Adrenal gland (tissue), 12 donors: ENCODE results near the gene STX16. TPM values are rescaled to one million over a fixed set of nuclear protein-coding genes. Genes with fewer than 3 reads are reported as not detected.

Experiments used
- DNase-seq, 7 donors: peaks; one replicate each; pipeline ENCODE4 v3.0.0-alpha.2; 2019 to 2020
- H3K27ac ChIP-seq, 5 donors: fragments of 200-600 bp; sonication (generic) in 4 of 5; 1 replicate in 3 of 5; 2 replicates in 2 of 5; pipeline versions ENCODE4 v1.5.1 to v1.8.0; 2016 to 2020; ENCODE audit warnings: mild to moderate bottlenecking in 1 of 5
- H3K27me3 ChIP-seq: fragments of 200-600 bp; 2 replicates; pipeline ENCODE4 v1.8.0; 2021
- H3K36me3 ChIP-seq, 2 donors: fragments of 200-600 bp; replicated peaks in 1 of 2; 1 replicate in 1 of 2; 2 replicates in 1 of 2; pipeline versions ENCODE4 v1.5.1 to v1.8.0; 2018 to 2022
- H3K4me1 ChIP-seq, 2 donors: fragments of 200-600 bp; replicated peaks in 1 of 2; 1 replicate in 1 of 2; 2 replicates in 1 of 2; pipeline versions ENCODE4 v1.5.1 to v1.8.0; 2018 to 2021
- H3K4me3 ChIP-seq, 4 donors: fragments of 200-600 bp; sonication (generic) in 3 of 4; one replicate each; pipeline ENCODE4 v1.5.1; 2016 to 2018
- H3K9me3 ChIP-seq, 3 donors: fragments of 200-600 bp; sonication (generic) in 1 of 3; replicated peaks in 1 of 3; 1 replicate in 2 of 3; 2 replicates in 1 of 3; pipeline versions ENCODE4 v1.5.1 to v1.8.0; 2016 to 2021
- CTCF ChIP-seq, 6 experiments: fragments of 450-650 bp in 4 of 6; fragments of 200-600 bp in 2 of 6; sonication (generic) in 1 of 6; IDR thresholded peaks; 1 replicate in 5 of 6; 2 replicates in 1 of 6; pipeline versions ENCODE4 v1.5.1 to v1.8.0; 2016 to 2021; ENCODE audit warnings: antibody characterized with exemption in 6 of 6, mild to moderate bottlenecking in 2 of 6, moderate library complexity in 1 of 6
- POLR2A ChIP-seq, 2 donors: fragments of 450-650 bp; IDR thresholded peaks; one replicate each; pipeline ENCODE4 v1.6.1; 2017; ENCODE audit warnings: antibody characterized with exemption in 2 of 2, mild to moderate bottlenecking in 2 of 2, moderate library complexity in 1 of 2
- WGBS, 4 donors: extraction: QIAGEN DNeasy Blood & Tissue Kit in 2 of 4; methylation state at CpG; one replicate each; pipeline versions ENCODE4 v1.1.5 to v1.1.7; 2013 to 2017; 5-methylcytosine and 5-hydroxymethylcytosine counted together
- intact Hi-C, 2 donors: fragments of 100-400 bp; cut with DNase I; formaldehyde crosslinking; loops; one replicate each; pipeline versions ENCODE4 v1.14.1 to v1.15.0; 2022 to 2023
- polyA plus RNA-seq, 3 donors: library from polyadenylated mRNA; stranded (reverse); fragments of 200-250 nt in 2 of 3; fragments of 350-450 nt in 1 of 3; fragmentation: Illumina TruSeq in 1 of 3; extraction: RNeasy Lipid Tissue Mini Kit (QIAGEN cat#74804) in 1 of 3; gene quantifications; one replicate each; pipeline ENCODE4 v1.2.3, GENCODE V29; 2013 to 2014
- total RNA-seq, 9 donors: library from RNA; depleted of rRNA in 4 of 9; stranded (reverse); fragments of >200 nt in 4 of 9; fragments of 120-200 nt in 1 of 9; fragmentation: NEBNext Ultra II Directional in 1 of 9; extraction: Animal tissue kit (Norgen Biotek cat#: 25700) in 1 of 9; gene quantifications; one replicate each; pipeline versions ENCODE4 v1.1.0 to v1.2.4, GENCODE V29; 2013 to 2023
- donor health status: healthy with polysubstance abuse.
- donor health status: Bipolar disorder and iron deficiency.
- donor health status: DM: yes; HTN: yes; CAD: no.
- donor health status: DM: no; HTN: no; CAD: no.
- donor health status: DM: no; HTN: no; CAD: no.
- donor health status: DM: yes; HTN: yes; CAD: no.

The STX16 gene
- total and polyA plus RNA-seq, 12 donors = 29.3 to 134 (median 43.6) TPM

GRCh38 chr20:58609026-58609425 is 42.1 kb upstream of the STX16 start:
- WGBS, 4 donors = 62 to 94% (median 90%) methylated on average over 2 to 12 of the region's 12 CpGs
- H3K9me3 ChIP-seq = no peaks in the 10 kb centered on the region
- H3K4me1 ChIP-seq = peaks cover 0 to 10% of the 10 kb centered on the region in 2 donors
- no peak for DNase-seq
- H3K27me3 ChIP-seq = no peaks in the 10 kb centered on the region
- TF ChIP-seq POLR2A (IDR thresholded peaks at IDR 0.05) (no peak), CTCF (IDR thresholded peaks at IDR 0.05) (no peak)
- intact Hi-C loops = no loop called here
- no peak overlapping the region for H3K27ac ChIP-seq
- no peaks in the 10 kb centered on the region for H3K36me3 ChIP-seq
- no peak overlapping the region for H3K4me3 ChIP-seq

DNA sequence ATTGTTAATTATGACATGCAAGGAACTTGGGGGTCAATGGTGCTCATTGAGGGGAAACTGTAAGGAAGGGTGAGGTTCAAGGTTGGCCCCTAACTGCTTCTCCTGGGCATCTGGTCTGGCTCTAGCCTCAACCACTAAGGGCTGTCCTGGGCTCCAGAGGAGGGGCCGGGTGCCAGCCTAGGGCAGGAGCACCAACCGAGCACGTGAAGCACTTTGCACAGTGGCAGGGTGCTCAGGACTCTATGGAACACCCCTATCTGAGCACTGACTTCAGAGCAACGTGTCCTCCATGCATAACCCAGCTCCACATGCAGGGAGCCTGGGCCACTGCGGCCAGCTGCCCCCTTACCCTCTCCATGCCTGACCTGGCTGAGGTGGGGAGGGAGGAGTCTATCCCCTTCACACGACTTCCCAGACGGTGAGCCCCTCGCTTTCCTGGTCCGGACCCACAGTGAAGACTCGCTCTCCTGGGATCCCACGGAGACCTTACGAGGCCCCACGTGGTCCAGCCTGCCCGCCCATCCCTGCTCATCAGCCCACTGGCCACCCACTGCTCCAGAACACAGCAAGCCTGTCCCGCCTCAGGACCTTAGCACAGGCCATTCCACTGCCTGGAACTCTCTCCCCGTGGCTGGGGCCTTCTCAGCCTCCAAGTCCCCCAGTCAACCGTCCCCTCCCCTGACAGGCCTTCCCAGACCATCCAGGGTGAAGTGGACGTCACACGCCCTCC is 40.8 kb upstream of the STX16 start:
- Histone ChIP-seq H3K27me3 (no peaks in the 10 kb centered on the region), H3K4me3 (no peak overlapping the region), H3K27ac (no peak overlapping the region), H3K36me3 (no peaks in the 10 kb centered on the region), H3K4me1 (peaks cover 0 to 10% of the 10 kb centered on the region in 2 donors), H3K9me3 (no peaks in the 10 kb centered on the region)
- no peak for TF ChIP-seq CTCF (IDR thresholded peaks at IDR 0.05)
- TF ChIP-seq POLR2A (IDR thresholded peaks at IDR 0.05) = no peak
- DNase-seq = no peak
- WGBS, 4 donors = 81 to 93% (median 91%) methylated on average over 12 to 19 of the region's 19 CpGs
- intact Hi-C loops = no loop called here

DNA sequence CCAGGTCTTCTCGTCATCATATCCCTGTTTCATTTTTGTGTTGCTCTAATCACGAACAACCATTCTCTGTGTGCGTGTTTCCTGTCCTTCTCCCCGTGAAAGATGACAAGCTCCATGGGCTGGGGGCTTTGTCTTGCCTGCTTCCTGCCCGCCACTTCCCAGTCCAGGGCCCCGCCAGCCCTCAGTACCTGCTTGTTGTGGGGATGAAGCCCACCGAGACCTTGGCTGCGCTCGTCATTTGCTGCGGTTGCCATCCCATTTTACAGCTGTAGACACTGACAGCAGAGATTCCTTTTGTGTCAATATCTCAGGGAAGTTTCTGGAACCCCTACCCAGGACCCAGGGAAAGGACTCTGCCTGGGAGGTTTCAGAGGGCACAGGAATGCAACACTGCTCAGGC is 40.3 kb upstream of the STX16 start:
- no peak for DNase-seq
- intact Hi-C loops = no loop called here
- Histone ChIP-seq H3K4me1 (peaks cover 0 to 10% of the 10 kb centered on the region in 2 donors), H3K4me3 (no peak overlapping the region), H3K27me3 (no peaks in the 10 kb centered on the region), H3K9me3 (no peaks in the 10 kb centered on the region), H3K36me3 (no peaks in the 10 kb centered on the region), H3K27ac (no peak overlapping the region)
- TF ChIP-seq POLR2A (IDR thresholded peaks at IDR 0.05) (no peak), CTCF (IDR thresholded peaks at IDR 0.05) (no peak)
- WGBS, 4 donors = 88 to 91% (median 91%) methylated on average over 10 of the region's 10 CpGs

- H3K27ac ChIP-seq = peak overlapping the region in 1 of 5 donors; percentile 54
Measured at GRCh38 chr20:58611236-58612030, 39.6 kb upstream of the STX16 start.

More at GRCh38 chr20:58611236-58612030, 39.6 kb upstream of the STX16 start:
- intact Hi-C loops = no loop called here
- Histone ChIP-seq H3K9me3 (no peaks in the 10 kb centered on the region), H3K4me3 (no peak overlapping the region), H3K27me3 (no peaks in the 10 kb centered on the region), H3K36me3 (no peaks in the 10 kb centered on the region), H3K4me1 (peaks cover 0 to 10% of the 10 kb centered on the region in 2 donors)
- TF ChIP-seq CTCF (IDR thresholded peaks at IDR 0.05) (no peak), POLR2A (IDR thresholded peaks at IDR 0.05) (no peak)
- DNase-seq = peak in 1 of 7 donors; percentile 70
- WGBS, 4 donors = 71 to 78% (median 76%) methylated on average over 8 to 10 of the region's 10 CpGs
